K562 (cell line): ENCODE results near the gene MFAP3. TPM values are rescaled to one million over a fixed set of nuclear protein-coding genes. Genes with fewer than 3 reads are reported as not detected.

Experiments
- ATAC-seq: fragments of 200-7000 bp; cut with Tn5 transposase; 3 replicates; pipeline ENCODE4 v1.9.1; 2020; ENCODE audit warnings: moderate library complexity
- BruUV-seq: library from RNA; stranded (reverse); fragments of 400-500 nt; replicated peaks from 2 replicates; lab custom pipeline; 2021; lab: Mats Ljungman, UMichigan
- CTCF ChIA-PET: fragments of 300-600 bp; formaldehyde crosslinking; extraction: SDS; loops from one replicate; lab custom pipeline; 2021; ENCODE audit warnings: low intra/inter-chr PET ratio; lab: Yijun Ruan, JAX
- POLR2A ChIA-PET: fragments of 300-600, 350-650 bp; sonication (Branson Sonifier 250); formaldehyde crosslinking; extraction: SDS; loops from one replicate; lab custom pipeline; 2021; ENCODE audit warnings: antibody characterized with exemption, inconsistent platforms; lab: Yijun Ruan, JAX
- DNase-seq, 4 experiments: peaks; one replicate each; pipeline versions ENCODE4 v3.0.0 to v3.0.0-alpha.2; 2011 to 2018; ENCODE audit warnings: low spot score in 3 of 4, mixed read lengths in 3 of 4; ENCODE audit errors: extremely low read depth in 1 of 4
- FAIRE-seq: peaks from 2 replicates; lab custom pipeline; 2011; peaks lifted over from hg19 to GRCh38; lab: Jason Lieb, UNC
- H2AFZ ChIP-seq: 2 replicates; pipeline ENCODE4 v1.6.0; 2011; ENCODE audit warnings: low read depth, low read length, control low read depth, inconsistent platforms
- H3K27ac ChIP-seq: fragments of 200-600 bp; 3 replicates; pipeline ENCODE4 v1.8.0; 2011; ENCODE audit warnings: low read depth, mild to moderate bottlenecking, control low read depth, inconsistent platforms, low read length, moderate library complexity, mixed read lengths; ENCODE audit errors: extremely low read depth
- H3K27me3 ChIP-seq, 2 experiments: fragments of 300-600 bp in 1 of 2; 2 replicates in 1 of 2; 3 replicates in 1 of 2; pipeline versions ENCODE4 v1.6.0 to v1.8.0; 2011; ENCODE audit warnings: inconsistent platforms in 2 of 2, low read length in 2 of 2, mild to moderate bottlenecking in 1 of 2, mixed read lengths in 1 of 2, moderate library complexity in 1 of 2; ENCODE audit not compliant: control insufficient read depth in 2 of 2, insufficient read depth in 2 of 2
- H3K36me3 ChIP-seq: fragments of 300-600 bp; 3 replicates; pipeline ENCODE4 v1.8.0; 2011; ENCODE audit warnings: mild to moderate bottlenecking, low read length, inconsistent platforms; ENCODE audit not compliant: control insufficient read depth, insufficient read depth
- H3K4me1 ChIP-seq, 2 experiments: fragments of 200-600 bp in 1 of 2; replicated peaks in 1 of 2; 2 replicates in 1 of 2; 3 replicates in 1 of 2; pipeline versions ENCODE4 v1.5.1 to v1.8.0; 2011; ENCODE audit warnings: inconsistent platforms in 2 of 2, low read length in 2 of 2, mild to moderate bottlenecking in 1 of 2, mixed read lengths in 1 of 2, moderate library complexity in 1 of 2; ENCODE audit not compliant: control insufficient read depth in 2 of 2, insufficient read depth in 2 of 2
- H3K4me2 ChIP-seq: 2 replicates; pipeline ENCODE4 v1.6.1; 2011; ENCODE audit warnings: low read length, control low read depth, inconsistent platforms, mixed read lengths; ENCODE audit not compliant: insufficient read depth
- H3K4me3 ChIP-seq: fragments of 200-600 bp; sonication (generic), shearing (Covaris generic); 2 replicates; pipeline ENCODE4 v1.5.1; 2016; ENCODE audit warnings: control low read depth, inconsistent platforms
- H3K79me2 ChIP-seq: fragments of 200-600 bp; 3 replicates; pipeline ENCODE4 v1.8.0; 2011; ENCODE audit warnings: low read length, inconsistent platforms; ENCODE audit not compliant: control insufficient read depth, insufficient read depth
- H3K9ac ChIP-seq, 2 experiments: 2 replicates each; pipeline versions ENCODE4 v1.6.0 to v1.6.1; 2011; ENCODE audit warnings: low read depth in 2 of 2, low read length in 2 of 2, control low read depth in 1 of 2, inconsistent platforms in 1 of 2, mild to moderate bottlenecking in 1 of 2, mixed read lengths in 1 of 2; ENCODE audit not compliant: insufficient read depth in 1 of 2
- H3K9me1 ChIP-seq: one replicate; pipeline ENCODE4 v1.6.0; 2011; ENCODE audit warnings: inconsistent platforms, mild to moderate bottlenecking, low read length, moderate library complexity; ENCODE audit not compliant: control insufficient read depth, insufficient read depth
- H3K9me3 ChIP-seq: replicated peaks from 2 replicates; pipeline ENCODE4 v1.5.1; 2011; ENCODE audit warnings: low read depth, low read length, inconsistent platforms; ENCODE audit not compliant: control insufficient read depth, insufficient read depth
- H4K20me1 ChIP-seq: replicated peaks from 2 replicates; pipeline ENCODE4 v1.6.1; 2011; ENCODE audit warnings: low read length, inconsistent platforms, mixed read lengths; ENCODE audit not compliant: control insufficient read depth, insufficient read depth
- HDAC1 ChIP-seq, 2 experiments: fragments of 450-650 bp; IDR thresholded peaks; 2 replicates each; pipeline ENCODE4 v1.6.1; 2016 to 2017; ENCODE audit warnings: inconsistent platforms in 1 of 2, mild to moderate bottlenecking in 1 of 2, moderate library complexity in 1 of 2
- MYC ChIP-seq, 2 experiments: fragments of 250-450 bp in 1 of 2; sonication (Bioruptor Pico) in 1 of 2; IDR thresholded peaks; 2 replicates each; pipeline versions ENCODE4 v1.5.1 to v1.6.1; 2012 to 2021; ENCODE audit warnings: low read depth in 2 of 2, borderline replicate concordance in 1 of 2, improper control_type of control experiment in 1 of 2, low read length in 1 of 2, mild to moderate bottlenecking in 1 of 2, moderate library complexity in 1 of 2
- RCOR1 ChIP-seq, 2 experiments: IDR thresholded peaks; 2 replicates each; pipeline ENCODE4 v1.6.1; 2012; ENCODE audit warnings: low read depth in 2 of 2, low read length in 2 of 2, borderline replicate concordance in 1 of 2, improper control_type of control experiment in 1 of 2
- ZNF778 ChIP-seq: fragments of 450-650 bp; formaldehyde crosslinking; IDR thresholded peaks from 2 replicates; pipeline ENCODE4 v1.4.0; 2020; ENCODE audit warnings: mild to moderate bottlenecking, moderate library complexity
- WGBS: fragments of 100-300 bp; shearing (Covaris generic); methylation state at CpG from one replicate; pipeline ENCODE4 v1.1.6; 2016; ENCODE audit warnings: low coverage, mixed read lengths; ENCODE audit not compliant: insufficient coverage; ENCODE audit errors: missing lambda C conversion rate; 5-methylcytosine and 5-hydroxymethylcytosine counted together
- in situ Hi-C: fragments of 300-500 bp; cut with MboI; formaldehyde crosslinking; loops from 4 replicates; pipeline ENCODE4 v1.15.0; 2018; ENCODE audit warnings: inconsistent platforms, mixed read lengths
- intact Hi-C: fragments of 100-400 bp; cut with micrococcal nuclease; formaldehyde crosslinking; loops from 2 replicates; pipeline ENCODE4 v1.14.2; 2022
- polyA plus RNA-seq, 8 experiments: library from polyadenylated mRNA; depleted of rRNA in 4 of 8; stranded (reverse) in 5 of 8; unstranded in 3 of 8; fragments of >200 nt; fragmentation: Nextera tagmentation in 2 of 8; fragmentation: Illumina TruSeq in 1 of 8; extraction: Ambion mirVana in 2 of 8; extraction: Trizol in 1 of 8; gene quantifications; 2 replicates each; pipeline versions ENCODE4 v1.2.1 to v1.2.3, GENCODE V29; 2011 to 2014; ENCODE audit warnings: inconsistent platforms in 1 of 8, missing spikeins in 1 of 8
- total RNA-seq, 7 experiments: library from RNA; depleted of rRNA in 6 of 7; stranded (reverse); fragments of >200 nt in 6 of 7; fragmentation: Illumina TruSeq in 2 of 7; extraction: Trizol in 2 of 7; gene quantifications; 2 replicates each; pipeline versions ENCODE4 v1.2.1 to v1.2.3, GENCODE V29; 2011 to 2021; ENCODE audit warnings: low replicate concordance in 1 of 7
- TF ChIP-seq, protein P1 (sequence below): sonication (generic); formaldehyde crosslinking; IDR thresholded peaks from 2 replicates; pipeline ENCODE4 v1.8.1; 2023; ENCODE audit warnings: mild to moderate bottlenecking, missing genetic modification reagents

The MFAP3 gene
- total and polyA plus RNA-seq, 9 of the 15 experiments (the other 6 are each of a cell fraction or from before 2014, with no cell fraction given) = 9.5 to 39.1 (median 20.7) TPM

DNA sequence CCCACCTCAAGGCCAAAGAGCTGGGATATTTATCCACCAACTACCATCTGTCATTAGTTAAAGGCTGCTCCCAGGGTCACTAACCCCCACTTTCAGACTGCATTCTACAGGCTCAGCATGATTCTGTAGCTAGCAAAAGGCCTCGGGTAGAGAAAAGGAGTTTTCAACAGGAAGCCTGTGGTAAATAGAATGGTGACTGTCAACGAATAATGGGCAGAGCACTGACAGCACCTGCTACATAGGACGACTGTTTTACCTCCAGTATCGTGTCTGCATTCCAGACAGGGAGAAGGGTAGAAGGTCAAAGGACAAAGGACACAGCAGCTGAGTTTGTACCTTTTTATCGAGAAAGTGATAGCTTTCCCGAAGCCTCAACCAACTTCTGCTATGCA, 20.3 kb downstream of the MFAP3 start:
- DNase-seq (no peak), FAIRE-seq (no peak), ATAC-seq (no peak; the same call in 2 of the 3 replicates)
- ChIA-PET CTCF (interaction anchor here (0.6 kb wide), 1 partner anchor 14 kb away, joined by 3 read pairs; no protein-coding TSS in a partner anchor), POLR2A (interaction anchor here (1.4 to 3.5 kb wide), 5 partner anchors 9 to 21 kb away, joined by 4 to 17 read pairs (median 11); partner anchors contain the start of genes FAM114A2 and MFAP3)
- Histone ChIP-seq H3K4me2 (no peak overlapping the region), H3K4me1 (peaks cover 0 to 3% of the 10 kb centered on the region in 2 experiments; a peak in 1 of 5 replicates), H3K9me1 (no peaks in the 10 kb centered on the region), H3K4me3 (no peak overlapping the region), H3K36me3 (peaks cover 13% of the 10 kb centered on the region; the same call in 1 of the 3 replicates), H3K27me3 (no peaks in the 10 kb centered on the region), H2AFZ (no peak overlapping the region), H3K79me2 (no peaks in the 10 kb centered on the region), H3K27ac (no peak overlapping the region), H4K20me1 (no peaks in the 10 kb centered on the region; the same call in 1 of the 2 replicates), H3K9me3 (no peaks in the 10 kb centered on the region), H3K9ac (no peak overlapping the region)
- TF ChIP-seq MYC (IDR thresholded peaks at IDR 0.05; ENCODE audit: low read depth, low read length) (no peak), MYC (CRISPR knock-in tag; IDR thresholded peaks at IDR 0.05; ENCODE audit: borderline replicate concordance, low read depth) (no peak), RCOR1 (IDR thresholded peaks at IDR 0.05; ENCODE audit: borderline replicate concordance in 1 of 2, low read depth in 2 of 2, low read length in 2 of 2) (no peak), HDAC1 (IDR thresholded peaks at IDR 0.05) (no peak), ZNF778 (CRISPR knock-in tag) (no peak)
- TF ChIP-seq, protein P1, sequence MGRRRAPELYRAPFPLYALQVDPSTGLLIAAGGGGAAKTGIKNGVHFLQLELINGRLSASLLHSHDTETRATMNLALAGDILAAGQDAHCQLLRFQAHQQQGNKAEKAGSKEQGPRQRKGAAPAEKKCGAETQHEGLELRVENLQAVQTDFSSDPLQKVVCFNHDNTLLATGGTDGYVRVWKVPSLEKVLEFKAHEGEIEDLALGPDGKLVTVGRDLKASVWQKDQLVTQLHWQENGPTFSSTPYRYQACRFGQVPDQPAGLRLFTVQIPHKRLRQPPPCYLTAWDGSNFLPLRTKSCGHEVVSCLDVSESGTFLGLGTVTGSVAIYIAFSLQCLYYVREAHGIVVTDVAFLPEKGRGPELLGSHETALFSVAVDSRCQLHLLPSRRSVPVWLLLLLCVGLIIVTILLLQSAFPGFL (CRISPR knock-in tag) = no peak
- WGBS = 32% methylated on average over 6 of the region's 6 CpGs
- no TSS peak for BruUV-seq
- in situ Hi-C loops (no loop called here), intact Hi-C loops (no loop called here)
